OCI-LY7 (cell line): ENCODE measurements around the gene EDEM1.

ENCODE experiments used
- CTCF ChIP-seq: fragments of 200-600 bp; sonication (generic); conservative IDR thresholded peaks from 2 replicates; pipeline ENCODE4 v1.5.1; 2014; ENCODE audit warnings: mild to moderate bottlenecking, antibody characterized with exemption, low read length, moderate library complexity, mixed read lengths
- EZH2phosphoT487 ChIP-seq: fragments of 200-600 bp; sonication (generic); IDR thresholded peaks from 2 replicates; pipeline ENCODE4 v1.6.1; 2018; ENCODE audit warnings: low read depth, borderline replicate concordance, mild to moderate bottlenecking, mixed run types, antibody characterized with exemption, low read length, moderate library complexity, mixed read lengths

- TF ChIP-seq CTCF (no peak), EZH2phosphoT487 (no peak)
Measured at GRCh38 chr3:5138214-5138981, 49.1 kb upstream of the EDEM1 start.
